ENCODE results near the gene DKKL1.

Gene DKKL1

GRCh38 chr19:49418511-49418910 lies 54.8 kb downstream of the DKKL1 start:
- no peak for DNase-seq

- no peak for DNase-seq
These were observed 55.5 kb downstream of the DKKL1 start for GRCh38 chr19:49419173-49419572.

DNA sequence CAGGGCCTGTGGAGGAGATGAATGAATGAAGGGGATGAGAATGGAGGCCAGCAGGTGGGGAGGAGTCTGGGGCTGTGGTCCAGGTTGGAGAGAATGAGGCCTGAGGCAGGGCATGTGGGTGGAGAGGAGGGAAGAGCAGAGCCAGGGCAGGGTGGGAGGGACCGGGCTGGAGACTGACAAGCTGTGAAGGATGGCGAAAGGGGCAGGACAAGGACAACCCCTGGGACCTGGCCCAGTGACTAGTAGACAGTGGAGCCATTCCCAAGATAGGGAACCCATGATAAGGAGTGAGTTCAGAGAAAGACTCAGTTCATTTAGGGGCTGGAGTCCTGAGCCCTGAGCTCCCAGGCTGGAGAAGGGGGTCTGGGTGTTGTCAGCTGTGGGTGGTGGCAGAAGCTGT lies 56.5 kb downstream of the DKKL1 start:
- DNase-seq = no peak

DNA sequence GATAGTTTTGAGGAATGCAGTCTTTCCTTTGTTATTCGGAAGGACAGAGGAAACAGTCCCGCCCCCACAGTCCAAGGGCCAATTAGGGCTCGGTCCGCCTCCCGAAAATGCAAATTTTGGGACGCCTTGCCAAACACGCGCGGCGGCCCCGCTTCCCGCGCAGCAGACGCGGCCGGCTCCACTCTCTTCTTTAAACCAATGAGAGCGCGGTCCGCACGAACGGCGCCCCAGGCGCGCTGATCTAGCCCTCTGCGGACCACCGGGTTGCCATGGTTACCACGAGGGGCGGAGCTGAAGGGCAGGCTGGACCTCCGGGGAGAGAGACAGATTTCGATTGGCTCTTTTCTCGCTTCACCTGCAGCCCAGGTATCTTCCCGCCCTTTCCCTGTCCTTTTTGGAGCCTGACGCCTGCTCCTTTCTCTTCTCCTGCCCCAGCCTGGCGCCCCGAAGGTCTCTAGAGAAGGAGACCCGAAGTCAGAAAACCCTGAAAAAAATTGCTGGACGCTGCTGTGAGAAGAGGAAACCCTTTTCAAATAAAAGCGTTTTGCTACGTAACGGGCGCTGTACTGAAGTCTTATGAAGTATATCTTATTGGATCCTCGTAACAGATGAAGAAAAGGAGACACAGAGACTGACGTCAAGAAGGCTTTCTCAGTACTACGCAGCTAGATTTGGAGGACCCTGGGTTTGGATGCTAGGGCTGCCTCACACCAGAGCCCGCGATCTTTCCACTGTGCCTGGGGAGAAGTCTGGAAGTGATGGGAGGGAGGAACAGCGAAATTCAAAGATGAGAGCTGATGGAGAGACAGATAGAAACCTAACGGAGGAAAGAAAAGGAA lies 57.6 kb downstream of the DKKL1 start:
- peak in 7 of 58 donors; percentile 8 to 36 (median 24) for DNase-seq

DNA sequence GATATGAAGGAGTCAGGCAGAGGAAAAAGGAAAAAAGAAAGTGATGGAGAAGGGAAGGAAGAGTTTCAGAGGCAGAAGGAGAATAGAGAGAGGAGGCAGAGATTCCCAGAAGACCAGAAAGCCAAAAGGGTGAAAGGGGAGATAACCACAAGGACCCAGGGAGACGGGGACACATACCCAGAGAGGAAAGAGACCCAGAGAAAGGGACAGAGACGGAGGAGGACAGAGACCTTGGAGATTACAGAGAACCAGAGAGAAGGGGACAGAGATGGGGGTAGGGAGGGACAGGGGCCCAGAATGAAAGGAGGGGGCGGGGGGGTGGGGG lies 58.2 kb downstream of the DKKL1 start:
- no peak for DNase-seq

DNA sequence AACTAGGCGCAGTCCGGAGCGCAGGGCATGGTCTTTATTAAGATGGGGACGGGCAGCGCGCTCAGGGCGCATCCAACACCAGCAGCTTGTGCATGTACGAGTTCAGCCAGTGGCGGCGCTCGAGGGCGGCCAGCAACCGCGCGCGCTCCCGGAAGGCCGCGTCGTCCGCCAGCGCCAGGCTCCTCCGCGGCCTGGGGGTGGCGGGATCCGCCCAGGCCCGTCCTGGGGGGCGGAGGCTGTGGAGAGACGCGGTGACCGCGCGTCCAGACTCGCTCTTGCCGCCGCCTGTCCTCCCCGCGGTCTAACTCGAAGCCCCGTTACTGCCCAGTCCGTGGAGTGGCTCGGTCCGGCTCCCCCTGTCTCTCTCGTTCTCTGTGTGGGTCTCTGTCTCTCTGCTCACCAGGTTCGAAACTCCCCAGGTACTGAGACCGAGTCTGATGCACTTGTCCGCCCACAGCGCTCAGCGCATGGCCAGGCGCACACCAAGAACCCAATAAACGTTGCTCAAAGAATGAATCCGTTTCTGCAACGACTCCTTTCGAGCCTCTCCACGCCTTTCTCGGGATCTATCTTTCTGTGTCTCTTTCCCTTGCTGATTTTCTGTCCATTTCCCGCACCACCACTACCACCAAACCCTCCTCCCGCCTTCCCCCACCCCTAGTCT lies 58.9 kb downstream of the DKKL1 start:
- peak in 8 of 58 donors; percentile 5 to 45 (median 10) for DNase-seq

- peak in 1 of 58 donors; percentile 5 for DNase-seq
These were observed 59.7 kb downstream of the DKKL1 start, which contains the start of gene PTH2 for GRCh38 chr19:49423071-49423984. Gene PTH2 (minus strand): TSS chr19:49423441. CDS start chr19:49423339, 102 bp downstream.

GRCh38 chr19:49423985-49424303 lies 60.3 kb downstream of the DKKL1 start:
- no peak for DNase-seq

Data from anterior cingulate cortex (tissue), 58 donors.